Measurements from ENCODE around the gene KYNU. TPM values are rescaled to one million over a fixed set of nuclear protein-coding genes. Genes with fewer than 3 reads are reported as not detected.

Gene KYNU
- total RNA-seq, 6 experiments from 2014 or later: 0.17 to 0.63 (median 0.34) TPM; not detected in 1

DNA sequence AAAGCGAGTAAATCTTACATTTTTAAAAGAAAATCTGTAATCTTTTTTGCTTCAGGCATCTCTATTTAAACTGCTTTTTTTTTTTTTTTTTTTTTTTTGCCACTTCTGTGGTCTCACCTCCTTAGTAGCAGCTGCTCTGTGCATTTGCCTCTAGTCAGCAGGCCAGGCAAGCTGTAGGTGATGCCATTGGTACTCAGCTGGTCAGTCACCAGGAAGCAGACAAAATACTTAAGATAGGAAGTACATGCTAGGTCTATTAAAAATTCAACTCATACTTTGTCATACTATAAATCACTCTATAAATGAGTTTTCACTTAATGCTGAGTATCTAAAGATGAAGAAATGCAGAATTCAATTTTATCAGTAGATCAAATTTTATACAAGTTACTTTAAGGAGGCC, 83.7 kb downstream of the KYNU start:
- Mint-ChIP-seq H3K36me3 (ENCODE audit: low read depth) (no peaks in the 10 kb centered on the region), H3K4me1 (ENCODE audit: low read depth) (no peaks in the 10 kb centered on the region; the same call in 1 of the 2 replicates), H3K4me3 (no peak overlapping the region), H3K27me3 (ENCODE audit: insufficient read depth) (peaks cover 1% of the 10 kb centered on the region; the same call in 1 of the 2 replicates), H3K27ac (no peak overlapping the region), H3K9me3 (peaks cover 5% of the 10 kb centered on the region; the same call in 1 of the 2 replicates)
- TF ChIP-seq, protein P1, sequence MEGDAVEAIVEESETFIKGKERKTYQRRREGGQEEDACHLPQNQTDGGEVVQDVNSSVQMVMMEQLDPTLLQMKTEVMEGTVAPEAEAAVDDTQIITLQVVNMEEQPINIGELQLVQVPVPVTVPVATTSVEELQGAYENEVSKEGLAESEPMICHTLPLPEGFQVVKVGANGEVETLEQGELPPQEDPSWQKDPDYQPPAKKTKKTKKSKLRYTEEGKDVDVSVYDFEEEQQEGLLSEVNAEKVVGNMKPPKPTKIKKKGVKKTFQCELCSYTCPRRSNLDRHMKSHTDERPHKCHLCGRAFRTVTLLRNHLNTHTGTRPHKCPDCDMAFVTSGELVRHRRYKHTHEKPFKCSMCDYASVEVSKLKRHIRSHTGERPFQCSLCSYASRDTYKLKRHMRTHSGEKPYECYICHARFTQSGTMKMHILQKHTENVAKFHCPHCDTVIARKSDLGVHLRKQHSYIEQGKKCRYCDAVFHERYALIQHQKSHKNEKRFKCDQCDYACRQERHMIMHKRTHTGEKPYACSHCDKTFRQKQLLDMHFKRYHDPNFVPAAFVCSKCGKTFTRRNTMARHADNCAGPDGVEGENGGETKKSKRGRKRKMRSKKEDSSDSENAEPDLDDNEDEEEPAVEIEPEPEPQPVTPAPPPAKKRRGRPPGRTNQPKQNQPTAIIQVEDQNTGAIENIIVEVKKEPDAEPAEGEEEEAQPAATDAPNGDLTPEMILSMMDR (IDR thresholded peaks at IDR 0.05): no peak
- DNase-seq: no peak

DNA sequence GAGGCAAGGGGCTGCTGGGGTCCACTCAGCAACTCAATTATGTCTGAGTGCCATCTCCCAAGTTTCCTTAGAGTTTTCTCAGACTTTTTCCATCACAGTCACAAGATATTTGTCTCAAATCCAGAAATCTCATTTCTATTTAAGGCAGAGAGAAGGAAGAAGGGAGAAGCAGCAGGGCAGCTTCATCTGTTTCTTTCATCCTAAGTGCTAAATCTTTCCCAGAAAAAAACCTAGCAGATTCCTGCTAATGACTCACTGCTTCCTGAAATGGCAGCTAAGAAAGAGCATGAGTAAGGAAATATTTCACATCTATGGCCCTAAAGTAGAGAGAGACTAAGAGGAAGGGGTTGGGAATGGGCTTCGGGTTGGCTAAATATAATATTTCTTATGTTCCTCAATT, 88.0 kb downstream of the KYNU start:
- TF ChIP-seq, protein P1 (IDR thresholded peaks at IDR 0.05): no peak
- Mint-ChIP-seq H3K27ac (no peak overlapping the region), H3K9me3 (peaks cover 5% of the 10 kb centered on the region; the same call in 1 of the 2 replicates), H3K36me3 (ENCODE audit: low read depth) (no peaks in the 10 kb centered on the region), H3K4me1 (ENCODE audit: low read depth) (no peaks in the 10 kb centered on the region; the same call in 1 of the 2 replicates), H3K4me3 (no peak overlapping the region), H3K27me3 (ENCODE audit: insufficient read depth) (peaks cover 1% of the 10 kb centered on the region; the same call in 1 of the 2 replicates)
- DNase-seq: no peak

DNA sequence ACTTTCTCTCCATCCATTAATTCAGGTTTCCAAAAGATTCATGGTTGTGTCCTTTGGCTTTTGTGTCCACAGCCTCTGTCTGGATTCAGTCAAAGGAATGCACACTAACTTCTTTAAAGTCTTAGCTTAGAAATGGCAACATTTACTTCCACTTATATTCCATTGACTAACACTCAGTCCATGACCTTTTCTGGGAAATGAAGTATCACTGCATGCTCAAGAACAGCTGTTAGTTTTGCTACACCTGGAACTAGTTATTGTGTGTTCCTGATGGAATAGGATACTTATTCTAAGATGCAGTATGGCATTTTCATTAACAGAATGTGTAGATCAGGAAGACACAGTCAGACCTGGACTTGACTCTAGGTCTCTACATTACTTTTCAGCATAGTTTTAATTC, 88.8 kb downstream of the KYNU start:
- Mint-ChIP-seq H3K4me1 (ENCODE audit: low read depth) (no peaks in the 10 kb centered on the region; the same call in 1 of the 2 replicates), H3K4me3 (no peak overlapping the region), H3K27ac (no peak overlapping the region), H3K36me3 (ENCODE audit: low read depth) (no peaks in the 10 kb centered on the region), H3K27me3 (ENCODE audit: insufficient read depth) (peaks cover 1% of the 10 kb centered on the region; the same call in 1 of the 2 replicates), H3K9me3 (peaks cover 5% of the 10 kb centered on the region; the same call in 1 of the 2 replicates)
- TF ChIP-seq, protein P1 (IDR thresholded peaks at IDR 0.05): no peak
- DNase-seq: no peak

DNA sequence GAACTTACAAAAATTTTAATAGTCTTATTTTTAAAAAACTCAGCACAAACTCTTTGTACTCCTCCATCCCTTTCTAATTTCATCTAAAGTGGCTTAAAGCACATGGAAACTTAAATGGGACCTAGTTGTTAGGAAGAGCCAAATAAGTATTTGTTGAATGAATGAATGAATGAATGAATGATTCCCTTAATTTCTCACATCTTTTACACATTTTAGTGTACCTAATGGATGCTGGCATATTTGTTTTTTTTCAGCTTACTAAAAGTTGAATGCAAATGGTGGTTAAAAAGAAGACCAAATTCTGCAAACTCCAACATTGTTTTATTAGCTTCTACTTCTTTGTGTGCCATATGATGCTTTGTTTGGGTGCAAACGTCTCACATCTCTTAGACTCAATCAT, 89.6 kb downstream of the KYNU start:
- Mint-ChIP-seq H3K27ac (no peak overlapping the region), H3K36me3 (ENCODE audit: low read depth) (no peaks in the 10 kb centered on the region), H3K4me3 (no peak overlapping the region), H3K27me3 (ENCODE audit: insufficient read depth) (peaks cover 1% of the 10 kb centered on the region; the same call in 1 of the 2 replicates), H3K4me1 (ENCODE audit: low read depth) (no peaks in the 10 kb centered on the region; the same call in 1 of the 2 replicates), H3K9me3 (peaks cover 5% of the 10 kb centered on the region; the same call in 1 of the 2 replicates)
- TF ChIP-seq, protein P1 (IDR thresholded peaks at IDR 0.05): no peak
- DNase-seq: no peak

DNA sequence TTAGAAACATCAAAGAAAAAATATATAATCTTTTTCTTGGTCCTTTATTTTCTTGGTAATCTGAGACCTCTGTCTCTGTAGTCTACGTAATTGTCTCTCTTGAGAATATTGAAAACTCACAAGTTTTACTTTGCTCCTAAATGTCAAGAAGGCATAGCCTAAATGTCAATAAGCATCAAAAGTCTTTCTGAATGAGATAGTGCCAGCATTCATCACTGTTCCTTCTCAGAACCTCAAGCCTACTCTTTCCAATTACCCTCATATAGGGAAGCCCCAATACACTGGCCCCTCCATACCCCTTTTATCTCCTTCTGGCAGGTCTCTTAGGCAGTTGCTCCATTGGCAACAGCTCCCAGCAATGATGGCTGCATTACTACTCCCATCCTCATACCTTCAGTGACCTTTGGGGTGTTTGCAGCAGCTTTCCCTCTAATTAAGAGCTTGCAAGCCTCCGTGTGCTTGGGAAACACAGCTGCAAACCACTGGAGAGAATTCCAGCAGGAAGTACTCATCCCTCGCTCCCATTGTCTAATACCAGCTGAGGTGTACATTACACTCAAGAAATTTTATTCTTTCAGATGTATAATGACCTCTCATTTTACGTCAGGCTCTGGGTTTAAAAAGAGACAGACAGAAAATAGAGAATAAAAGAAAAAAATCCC, 95.8 kb downstream of the KYNU start:
- peaks cover 15% of the 10 kb centered on the region for H3K4me1 Mint-ChIP-seq (ENCODE audit: low read depth)
- H3K4me3 Mint-ChIP-seq: no peak overlapping the region
- DNase-seq: no peak
- H3K27me3 Mint-ChIP-seq (ENCODE audit: insufficient read depth): no peaks in the 10 kb centered on the region; the same call in 1 of the 2 replicates
- H3K36me3 Mint-ChIP-seq (ENCODE audit: low read depth): no peaks in the 10 kb centered on the region
- TF ChIP-seq, protein P1 (IDR thresholded peaks at IDR 0.05): no peak
- H3K9me3 Mint-ChIP-seq: no peaks in the 10 kb centered on the region; the same call in 1 of the 2 replicates
- no peak overlapping the region for H3K27ac Mint-ChIP-seq

All from HFFc6 (cell line).